IPS-18a (cell line): ENCODE results near the gene CDCA7.
"Not testable (repeated sequence)": the region's sequence is repeated elsewhere in the genome, so short reads cannot be mapped to it uniquely, and the experiment has no call there.

ENCODE experiments used
- H3K27ac ChIP-seq: one replicate; pipeline ENCODE4 v1.5.1; 2013; ENCODE audit warnings: low read length
- H3K27me3 ChIP-seq: one replicate; pipeline ENCODE4 v1.6.1; 2013; ENCODE audit warnings: mild to moderate bottlenecking, low read length; ENCODE audit not compliant: control insufficient read depth, insufficient read depth
- H3K36me3 ChIP-seq: one replicate; pipeline ENCODE4 v1.6.1; 2013; ENCODE audit warnings: low read depth, low read length; ENCODE audit not compliant: control insufficient read depth
- H3K4me1 ChIP-seq: one replicate; pipeline ENCODE4 v1.6.1; 2013; ENCODE audit warnings: low read depth, low read length; ENCODE audit not compliant: control insufficient read depth
- H3K4me3 ChIP-seq: one replicate; pipeline ENCODE4 v1.5.1; 2013; ENCODE audit warnings: low read length
- H3K9ac ChIP-seq: one replicate; pipeline ENCODE4 v1.6.1; 2013; ENCODE audit warnings: mild to moderate bottlenecking, low read length, moderate library complexity
- H3K9me3 ChIP-seq: one replicate; pipeline ENCODE4 v1.6.1; 2013; ENCODE audit warnings: low read depth, low read length; ENCODE audit not compliant: control insufficient read depth

Gene CDCA7

GRCh38 chr2:173407176-173407575 is 52.5 kb downstream of the CDCA7 start:
- H3K9me3 ChIP-seq, result no peaks in the 10 kb centered on the region
- H3K4me3 ChIP-seq, result no peak overlapping the region
- no peaks in the 10 kb centered on the region for H3K36me3 ChIP-seq
- H3K27me3 ChIP-seq, result peaks cover 14% of the 10 kb centered on the region
- H3K9ac ChIP-seq, result no peak overlapping the region
- peaks cover 6% of the 10 kb centered on the region for H3K4me1 ChIP-seq
- H3K27ac ChIP-seq, result no peak overlapping the region

DNA sequence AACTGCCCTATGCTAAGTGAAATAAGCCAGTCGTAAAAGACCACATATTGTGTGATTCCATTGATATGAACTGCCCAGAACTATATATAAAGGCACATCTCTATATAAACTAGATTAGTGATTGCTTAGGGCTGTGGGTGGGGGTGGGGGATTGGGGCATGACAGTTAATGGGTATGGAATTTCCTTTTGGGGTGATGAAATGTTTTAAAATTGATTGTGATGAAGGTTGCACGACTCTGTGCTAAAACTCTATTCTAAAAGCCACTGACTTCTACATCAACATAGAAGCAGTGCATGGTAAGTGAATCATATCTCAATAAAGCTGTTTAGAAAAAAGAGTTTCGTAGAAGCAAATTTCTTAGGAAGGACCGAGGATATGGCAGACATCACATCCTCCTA is 53.0 kb downstream of the CDCA7 start:
- peaks cover 2% of the 10 kb centered on the region for H3K4me1 ChIP-seq
- H3K9me3 ChIP-seq, result no peaks in the 10 kb centered on the region
- no peak overlapping the region for H3K9ac ChIP-seq
- no peak overlapping the region for H3K27ac ChIP-seq
- H3K36me3 ChIP-seq, result no peaks in the 10 kb centered on the region
- peaks cover 9% of the 10 kb centered on the region for H3K27me3 ChIP-seq
- H3K4me3 ChIP-seq, result no peak overlapping the region

- Histone ChIP-seq H3K4me3 (no peak overlapping the region), H3K9ac (no peak overlapping the region), H3K27ac (no peak overlapping the region), H3K4me1 (peaks cover 6% of the 10 kb centered on the region), H3K9me3 (no peaks in the 10 kb centered on the region), H3K36me3 (no peaks in the 10 kb centered on the region), H3K27me3 (no peaks in the 10 kb centered on the region)
These were observed 55.9 kb downstream of the CDCA7 start for GRCh38 chr2:173410579-173410978.

DNA sequence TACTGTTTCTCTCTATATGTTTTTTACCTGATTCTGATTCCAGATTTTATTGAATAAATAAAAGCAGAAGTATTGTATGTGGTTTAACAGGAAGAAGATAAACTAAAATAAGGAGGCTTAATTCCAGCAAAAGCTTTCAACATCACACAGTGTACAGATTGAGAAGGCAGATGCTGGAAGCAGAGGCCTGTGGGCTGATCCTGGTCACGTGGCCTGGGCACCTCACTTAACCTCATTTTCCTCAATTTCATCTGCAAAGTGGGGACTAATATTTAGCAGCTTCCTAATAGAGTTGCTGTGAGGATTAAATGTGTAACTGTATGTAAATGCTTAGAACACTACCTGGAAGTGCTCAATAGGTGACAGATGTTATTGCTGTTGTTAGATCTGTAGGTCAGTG is 58.0 kb downstream of the CDCA7 start:
- H3K27ac ChIP-seq, result no peak overlapping the region
- H3K4me3 ChIP-seq, result no peak overlapping the region
- H3K9me3 ChIP-seq, result no peaks in the 10 kb centered on the region
- peaks cover 8% of the 10 kb centered on the region for H3K4me1 ChIP-seq
- H3K36me3 ChIP-seq, result no peaks in the 10 kb centered on the region
- no peak overlapping the region for H3K9ac ChIP-seq
- no peaks in the 10 kb centered on the region for H3K27me3 ChIP-seq

GRCh38 chr2:173414823-173415322 is 60.2 kb downstream of the CDCA7 start:
- no peak overlapping the region for H3K27ac ChIP-seq
- no peaks in the 10 kb centered on the region for H3K9me3 ChIP-seq
- peaks cover 8% of the 10 kb centered on the region for H3K4me1 ChIP-seq
- H3K9ac ChIP-seq, result no peak overlapping the region
- H3K36me3 ChIP-seq, result no peaks in the 10 kb centered on the region
- H3K27me3 ChIP-seq, result no peaks in the 10 kb centered on the region
- H3K4me3 ChIP-seq, result no peak overlapping the region

GRCh38 chr2:173415431-173416381 is 61.0 kb downstream of the CDCA7 start:
- no peaks in the 10 kb centered on the region for H3K36me3 ChIP-seq
- no peak overlapping the region for H3K27ac ChIP-seq
- no peaks in the 10 kb centered on the region for H3K9me3 ChIP-seq
- no peak overlapping the region for H3K9ac ChIP-seq
- H3K4me3 ChIP-seq, result no peak overlapping the region
- H3K4me1 ChIP-seq, result peaks cover 8% of the 10 kb centered on the region
- H3K27me3 ChIP-seq, result no peaks in the 10 kb centered on the region

- H3K9ac ChIP-seq, H3K4me3 ChIP-seq, H3K9me3 ChIP-seq, H3K4me1 ChIP-seq, H3K27ac ChIP-seq, H3K27me3 ChIP-seq, H3K36me3 ChIP-seq: not testable (repeated sequence)
These were observed 61.9 kb downstream of the CDCA7 start for GRCh38 chr2:173416415-173417152.

- Histone ChIP-seq H3K4me1 (peaks cover 8% of the 10 kb centered on the region), H3K27ac (no peak overlapping the region), H3K27me3 (no peaks in the 10 kb centered on the region), H3K36me3 (no peaks in the 10 kb centered on the region), H3K9me3 (no peaks in the 10 kb centered on the region), H3K9ac (no peak overlapping the region), H3K4me3 (no peak overlapping the region)
These were observed 62.7 kb downstream of the CDCA7 start for GRCh38 chr2:173417341-173417740.

- no peak overlapping the region for H3K27ac ChIP-seq
- no peaks in the 10 kb centered on the region for H3K36me3 ChIP-seq
- H3K9me3 ChIP-seq, result no peaks in the 10 kb centered on the region
- no peak overlapping the region for H3K4me3 ChIP-seq
- H3K4me1 ChIP-seq, result peaks cover 8% of the 10 kb centered on the region
- no peaks in the 10 kb centered on the region for H3K27me3 ChIP-seq
- no peak overlapping the region for H3K9ac ChIP-seq
These were observed 63.1 kb downstream of the CDCA7 start for GRCh38 chr2:173417802-173418201.
